K562 (cell line): ENCODE results near the gene INTS6.

Experiments used
- HNRNPL ChIP-seq: fragments of 200-400 bp; formaldehyde crosslinking; IDR thresholded peaks from 2 replicates; pipeline ENCODE4 v1.6.1; 2017; ENCODE audit warnings: low read depth, mild to moderate bottlenecking, low read length
- JUNB ChIP-seq: fragments of 450-650 bp; formaldehyde crosslinking; conservative IDR thresholded peaks from 2 replicates; pipeline ENCODE4 v1.4.0; 2020; ENCODE audit warnings: mild to moderate bottlenecking
- NR3C1 ChIP-seq: sonication (generic); formaldehyde crosslinking; IDR thresholded peaks from 2 replicates; pipeline ENCODE4 v1.8.1; 2022; ENCODE audit warnings: missing genetic modification reagents
- PTRF ChIP-seq: fragments of 450-650 bp; IDR thresholded peaks from 2 replicates; pipeline ENCODE4 v1.6.1; 2016; ENCODE audit warnings: mild to moderate bottlenecking, missing genetic modification characterization, missing compliant biosample characterization
- RFX5 ChIP-seq: IDR thresholded peaks from 2 replicates; pipeline ENCODE4 v1.6.1; 2011; ENCODE audit warnings: low read depth, mild to moderate bottlenecking, improper control_type of control experiment, low read length
- YY1 ChIP-seq, 3 experiments: IDR thresholded peaks; 2 replicates each; pipeline ENCODE4 v1.6.1; 2011; ENCODE audit warnings: low read length in 2 of 3, mild to moderate bottlenecking in 2 of 3, moderate library complexity in 2 of 3, borderline replicate concordance in 1 of 3, control low read depth in 1 of 3, low read depth in 1 of 3; ENCODE audit not compliant: insufficient read depth in 3 of 3, insufficient replicate concordance in 2 of 3, control insufficient read depth in 1 of 3, insufficient read length in 1 of 3; ENCODE audit errors: extremely low read depth in 1 of 3
- TF ChIP-seq, protein P1 (sequence below), 3 experiments: IDR thresholded peaks in 2 of 3; conservative IDR thresholded peaks in 1 of 3; 2 replicates each; pipeline ENCODE4 v1.5.1; 2011 to 2012; ENCODE audit warnings: low read length in 3 of 3, mild to moderate bottlenecking in 3 of 3, control low read depth in 2 of 3, improper control_type of control experiment in 1 of 3, inconsistent platforms in 1 of 3, low read depth in 1 of 3, mixed read lengths in 1 of 3, moderate library complexity in 1 of 3; ENCODE audit not compliant: insufficient read depth in 2 of 3

- TF ChIP-seq NR3C1 (CRISPR knock-in tag) (no peak), HNRNPL (no peak), JUNB (CRISPR knock-in tag) (no peak), RFX5 (no peak), PTRF (tag) (no peak), YY1 (IDR thresholded peaks at IDR 0.05; ENCODE audit: borderline replicate concordance in 1 of 3, control insufficient read depth in 1 of 3, extremely low read depth in 1 of 3, insufficient read depth in 3 of 3, insufficient read length in 1 of 3, insufficient replicate concordance in 2 of 3, low read depth in 1 of 3, low read length in 2 of 3) (no peak)
- TF ChIP-seq, protein P1, sequence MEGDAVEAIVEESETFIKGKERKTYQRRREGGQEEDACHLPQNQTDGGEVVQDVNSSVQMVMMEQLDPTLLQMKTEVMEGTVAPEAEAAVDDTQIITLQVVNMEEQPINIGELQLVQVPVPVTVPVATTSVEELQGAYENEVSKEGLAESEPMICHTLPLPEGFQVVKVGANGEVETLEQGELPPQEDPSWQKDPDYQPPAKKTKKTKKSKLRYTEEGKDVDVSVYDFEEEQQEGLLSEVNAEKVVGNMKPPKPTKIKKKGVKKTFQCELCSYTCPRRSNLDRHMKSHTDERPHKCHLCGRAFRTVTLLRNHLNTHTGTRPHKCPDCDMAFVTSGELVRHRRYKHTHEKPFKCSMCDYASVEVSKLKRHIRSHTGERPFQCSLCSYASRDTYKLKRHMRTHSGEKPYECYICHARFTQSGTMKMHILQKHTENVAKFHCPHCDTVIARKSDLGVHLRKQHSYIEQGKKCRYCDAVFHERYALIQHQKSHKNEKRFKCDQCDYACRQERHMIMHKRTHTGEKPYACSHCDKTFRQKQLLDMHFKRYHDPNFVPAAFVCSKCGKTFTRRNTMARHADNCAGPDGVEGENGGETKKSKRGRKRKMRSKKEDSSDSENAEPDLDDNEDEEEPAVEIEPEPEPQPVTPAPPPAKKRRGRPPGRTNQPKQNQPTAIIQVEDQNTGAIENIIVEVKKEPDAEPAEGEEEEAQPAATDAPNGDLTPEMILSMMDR (IDR thresholded peaks at IDR 0.05 in 2 of 3, conservative IDR thresholded peaks at IDR 0.05 in 1 of 3; ENCODE audit: insufficient read depth in 2 of 3, low read depth in 1 of 3, low read length in 3 of 3) = no peak
These were observed 35.1 kb downstream of the INTS6 start for GRCh38 chr13:51417716-51418115.
